Chondrocyte (in vitro differentiated cells): ENCODE results near the gene GPR153. TPM values are rescaled to one million over a fixed set of nuclear protein-coding genes. Genes with fewer than 3 reads are reported as not detected.

Source experiments
- DNase-seq: peaks from one replicate; pipeline ENCODE4 v3.0.0; 2021; ENCODE audit warnings: mixed read lengths, low spot score
- H3K27ac Mint-ChIP-seq: one replicate; pipeline ENCODE4 v1.8.0; 2021; ENCODE audit warnings: mild to moderate bottlenecking, moderate library complexity, mixed read lengths; ENCODE audit not compliant: unreplicated experiment
- H3K27me3 Mint-ChIP-seq: 2 replicates; pipeline ENCODE4 v1.8.0; 2021; ENCODE audit warnings: low read depth, mixed read lengths
- H3K36me3 Mint-ChIP-seq: 2 replicates; pipeline ENCODE4 v1.8.0; 2021; ENCODE audit warnings: low read depth, mixed read lengths
- H3K4me1 Mint-ChIP-seq: 2 replicates; pipeline ENCODE4 v1.8.0; 2021; ENCODE audit warnings: low read depth, mild to moderate bottlenecking, mixed read lengths
- H3K4me3 Mint-ChIP-seq: one replicate; pipeline ENCODE4 v1.8.0; 2021; ENCODE audit warnings: mild to moderate bottlenecking, moderate library complexity, mixed read lengths; ENCODE audit not compliant: unreplicated experiment
- H3K9me3 Mint-ChIP-seq: 2 replicates; pipeline ENCODE4 v1.8.0; 2021; ENCODE audit warnings: low read depth, mixed read lengths
- total RNA-seq: library from RNA; stranded (reverse); gene quantifications from 3 replicates; pipeline ENCODE4 v1.2.1, GENCODE V29; 2021
- TF ChIP-seq, protein P1 (sequence below): fragments of 200-600 bp; sonication (generic); IDR thresholded peaks from 2 replicates; pipeline ENCODE4 v1.5.0; 2021; ENCODE audit warnings: antibody characterized with exemption, mild to moderate bottlenecking, moderate library complexity

GPR153 gene
- total RNA-seq, 1 donor from 2014 or later, result 4.4 TPM

DNA sequence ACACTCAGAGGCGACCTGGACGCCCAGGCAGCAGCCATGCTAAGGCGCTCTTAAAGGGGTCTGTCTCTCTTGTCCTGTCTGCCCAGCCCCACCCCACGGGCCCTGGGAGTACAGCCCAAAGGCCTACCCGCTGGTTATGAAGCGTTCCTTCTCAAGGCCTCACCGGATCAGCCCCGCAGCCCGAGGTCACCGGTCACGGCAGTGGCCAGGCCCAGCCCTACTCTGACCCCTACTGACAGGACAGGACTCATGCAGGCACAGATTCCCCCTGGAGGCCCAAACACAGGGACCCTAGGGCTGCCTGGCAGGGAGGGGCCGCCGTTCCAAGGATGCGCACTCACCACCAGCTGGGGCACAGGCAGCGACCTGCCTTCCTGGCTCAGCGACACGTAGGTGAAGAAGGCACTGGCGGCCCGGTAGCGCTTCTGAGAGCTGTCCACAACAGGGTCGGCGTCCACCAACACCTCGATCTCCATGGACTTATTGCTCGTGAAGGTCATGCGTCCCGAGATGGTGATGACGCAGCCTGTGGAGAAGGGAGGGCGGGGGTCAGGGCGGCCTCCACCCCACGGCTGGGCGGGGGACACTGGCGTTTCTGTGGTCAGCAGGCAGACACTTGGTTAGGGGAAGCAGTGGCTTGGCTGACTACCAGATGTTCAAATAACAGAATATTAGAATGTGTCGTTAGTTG is 20.0 kb upstream of the GPR153 start:
- Mint-ChIP-seq H3K27me3 (no peaks in the 10 kb centered on the region), H3K9me3 (no peaks in the 10 kb centered on the region), H3K4me1 (peaks cover 27% of the 10 kb centered on the region), H3K36me3 (peaks cover 2% of the 10 kb centered on the region), H3K4me3 (no peak overlapping the region), H3K27ac (no peak overlapping the region)
- TF ChIP-seq, protein P1, sequence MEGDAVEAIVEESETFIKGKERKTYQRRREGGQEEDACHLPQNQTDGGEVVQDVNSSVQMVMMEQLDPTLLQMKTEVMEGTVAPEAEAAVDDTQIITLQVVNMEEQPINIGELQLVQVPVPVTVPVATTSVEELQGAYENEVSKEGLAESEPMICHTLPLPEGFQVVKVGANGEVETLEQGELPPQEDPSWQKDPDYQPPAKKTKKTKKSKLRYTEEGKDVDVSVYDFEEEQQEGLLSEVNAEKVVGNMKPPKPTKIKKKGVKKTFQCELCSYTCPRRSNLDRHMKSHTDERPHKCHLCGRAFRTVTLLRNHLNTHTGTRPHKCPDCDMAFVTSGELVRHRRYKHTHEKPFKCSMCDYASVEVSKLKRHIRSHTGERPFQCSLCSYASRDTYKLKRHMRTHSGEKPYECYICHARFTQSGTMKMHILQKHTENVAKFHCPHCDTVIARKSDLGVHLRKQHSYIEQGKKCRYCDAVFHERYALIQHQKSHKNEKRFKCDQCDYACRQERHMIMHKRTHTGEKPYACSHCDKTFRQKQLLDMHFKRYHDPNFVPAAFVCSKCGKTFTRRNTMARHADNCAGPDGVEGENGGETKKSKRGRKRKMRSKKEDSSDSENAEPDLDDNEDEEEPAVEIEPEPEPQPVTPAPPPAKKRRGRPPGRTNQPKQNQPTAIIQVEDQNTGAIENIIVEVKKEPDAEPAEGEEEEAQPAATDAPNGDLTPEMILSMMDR, result peak; percentile 68
- no peak for DNase-seq

DNA sequence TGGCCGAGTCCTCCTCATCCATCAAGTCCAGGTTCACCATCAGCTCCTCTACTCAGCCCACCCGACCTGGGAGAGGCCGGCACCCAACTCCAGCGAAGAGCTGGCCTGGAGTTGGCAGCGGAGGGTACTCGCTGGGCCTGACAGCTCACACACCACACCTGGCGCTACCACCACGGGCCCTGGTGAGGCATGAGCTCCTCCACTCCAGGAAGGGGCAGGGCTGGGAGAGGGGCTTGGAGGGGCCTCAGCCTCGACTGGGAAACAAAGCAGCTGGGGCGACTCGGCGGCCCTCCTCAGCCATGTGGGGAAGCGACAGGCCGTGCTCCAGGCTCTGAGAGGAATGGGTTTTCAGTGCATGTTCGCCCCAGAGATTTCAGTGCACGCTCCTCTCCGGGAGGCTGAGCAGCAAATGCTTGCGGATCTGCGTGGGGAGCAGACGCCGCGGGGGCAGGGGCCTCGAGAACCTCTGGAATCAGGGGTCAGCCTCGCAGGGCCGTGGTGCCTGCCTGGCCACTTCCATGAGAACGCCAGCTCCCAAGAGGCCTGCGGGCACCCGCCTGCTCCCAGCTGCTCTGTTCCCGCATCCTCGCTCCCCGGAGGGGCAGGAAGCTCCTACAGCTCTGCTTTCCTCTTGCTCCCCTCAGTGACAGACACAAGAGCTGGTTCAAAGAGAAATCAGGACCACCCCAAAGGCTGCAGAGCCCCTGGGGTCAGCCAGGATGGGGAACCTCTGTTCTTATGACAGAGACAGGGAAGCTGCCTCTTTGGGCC is 18.9 kb upstream of the GPR153 start:
- TF ChIP-seq, protein P1, result no peak
- no peaks in the 10 kb centered on the region for H3K9me3 Mint-ChIP-seq
- no peak overlapping the region for H3K4me3 Mint-ChIP-seq
- DNase-seq, result no peak
- no peak overlapping the region for H3K27ac Mint-ChIP-seq
- H3K27me3 Mint-ChIP-seq, result no peaks in the 10 kb centered on the region
- H3K4me1 Mint-ChIP-seq, result peaks cover 29% of the 10 kb centered on the region
- H3K36me3 Mint-ChIP-seq, result peaks cover 2% of the 10 kb centered on the region

DNA sequence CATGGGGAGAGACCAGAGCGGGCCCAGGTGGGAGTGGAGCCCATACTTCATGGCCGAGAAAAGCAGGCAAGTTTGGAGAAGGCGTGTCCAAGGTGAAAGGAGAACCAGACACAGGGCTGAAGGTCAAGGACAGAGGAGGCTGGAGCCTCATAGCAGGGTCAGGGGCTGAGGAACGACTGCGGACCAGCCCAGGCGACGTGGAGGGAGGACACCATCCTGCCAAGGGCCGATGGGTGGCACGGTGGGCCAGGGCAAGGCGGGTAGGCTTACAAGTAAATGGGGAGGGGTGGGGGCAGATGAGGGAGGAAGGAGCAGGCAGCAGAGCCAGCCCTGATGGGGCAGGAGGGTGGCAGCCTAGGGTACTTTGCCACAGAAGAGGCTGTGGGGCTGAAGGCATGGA is 18.2 kb upstream of the GPR153 start:
- TF ChIP-seq, protein P1, result no peak
- Mint-ChIP-seq H3K27ac (no peak overlapping the region), H3K27me3 (no peaks in the 10 kb centered on the region), H3K36me3 (peaks cover 2% of the 10 kb centered on the region), H3K4me1 (peaks cover 29% of the 10 kb centered on the region), H3K9me3 (no peaks in the 10 kb centered on the region), H3K4me3 (no peak overlapping the region)
- no peak for DNase-seq

DNA sequence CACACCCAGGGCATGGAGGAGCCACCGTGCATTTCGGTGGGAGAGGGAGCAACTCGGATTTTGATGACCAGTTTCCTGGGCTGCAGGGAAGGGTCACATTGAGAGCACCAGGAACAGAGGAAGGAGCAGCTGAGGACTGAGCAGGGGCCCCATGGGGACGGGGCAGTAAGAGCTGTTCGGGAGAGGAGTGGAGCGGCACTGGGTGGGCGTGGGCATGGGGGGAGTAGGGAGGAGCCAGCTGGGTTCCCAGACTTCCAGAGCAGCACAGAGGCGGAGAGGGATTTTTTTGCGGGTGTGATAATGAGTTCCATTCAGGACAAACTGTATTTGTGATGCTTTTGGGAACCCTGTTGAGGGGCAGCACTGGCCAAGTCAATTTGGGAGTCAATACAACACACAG is 17.4 kb upstream of the GPR153 start:
- Mint-ChIP-seq H3K27me3 (no peaks in the 10 kb centered on the region), H3K4me1 (peaks cover 33% of the 10 kb centered on the region), H3K9me3 (no peaks in the 10 kb centered on the region), H3K27ac (no peak overlapping the region), H3K36me3 (peaks cover 2% of the 10 kb centered on the region), H3K4me3 (no peak overlapping the region)
- TF ChIP-seq, protein P1, result no peak
- DNase-seq, result no peak

DNA sequence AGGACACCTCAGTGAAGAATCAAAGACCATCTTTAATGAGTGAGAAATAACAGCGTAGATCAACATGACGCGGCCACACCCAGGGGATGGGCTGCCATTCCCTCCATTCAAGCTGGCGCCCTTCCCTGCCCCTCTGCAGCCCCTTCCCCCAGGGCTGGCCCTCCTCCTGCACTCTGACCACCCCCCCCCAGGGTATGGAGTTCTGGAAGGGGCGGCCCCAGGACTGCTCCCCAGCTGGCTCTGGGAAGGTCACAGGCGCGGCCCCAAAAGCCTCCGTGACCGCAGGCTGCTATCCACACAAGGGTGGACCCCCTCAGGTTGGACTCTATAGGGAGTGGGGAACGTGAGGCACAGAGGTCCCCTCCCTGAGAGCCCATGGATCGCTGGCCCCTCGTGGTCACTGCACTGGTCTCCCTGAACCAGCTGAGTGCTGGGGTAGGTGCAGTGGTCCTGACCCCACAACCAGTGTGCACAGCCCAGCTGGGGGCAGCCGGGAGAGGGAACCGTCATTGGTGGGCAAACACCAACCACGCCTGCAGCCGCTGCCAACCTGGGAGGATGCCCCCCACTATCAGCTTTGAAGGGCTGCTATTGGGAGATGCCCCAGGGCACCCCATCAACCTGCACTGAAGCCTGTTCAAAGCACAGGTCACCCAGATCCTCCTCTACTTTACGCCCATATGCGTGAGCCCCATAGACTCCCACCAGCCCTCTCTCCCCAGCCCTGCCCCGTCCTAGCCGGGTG is 16.1 kb upstream of the GPR153 start:
- peak overlapping the region; percentile 93 for H3K27ac Mint-ChIP-seq

More for the DNA sequence above, 16.1 kb upstream of the GPR153 start:
- no peak for DNase-seq
- Mint-ChIP-seq H3K4me1 (peaks cover 40% of the 10 kb centered on the region), H3K27me3 (no peaks in the 10 kb centered on the region), H3K9me3 (no peaks in the 10 kb centered on the region), H3K4me3 (peak overlapping the region; percentile 61), H3K36me3 (peaks cover 2% of the 10 kb centered on the region)
- TF ChIP-seq, protein P1, result no peak
